Fibroblast of villous mesenchyme (primary cell): ENCODE measurements around the gene FRY. TPM values are rescaled to one million over a fixed set of nuclear protein-coding genes. Genes with fewer than 3 reads are reported as not detected.

Experiments used
- DNase-seq: peaks from one replicate; pipeline ENCODE4 v3.0.0-alpha.2; 2010; ENCODE audit warnings: low read depth
- H3K4me3 ChIP-seq: 2 replicates; pipeline ENCODE4 v1.5.1; 2011; ENCODE audit warnings: low read depth, mild to moderate bottlenecking, low read length
- total RNA-seq: library from RNA; depleted of rRNA; stranded (reverse); fragments of >200 nt; gene quantifications from 2 replicates; pipeline ENCODE4 v1.2.3, GENCODE V29; 2012
- TF ChIP-seq, protein P1 (sequence below): IDR thresholded peaks from 2 replicates; pipeline ENCODE4 v1.5.1; 2012; ENCODE audit warnings: low read depth, mild to moderate bottlenecking, low read length; ENCODE audit not compliant: insufficient read depth

The FRY gene
- total RNA-seq, 1 donor = 27.2 TPM

GRCh38 chr13:32311188-32311897 is 279.8 kb downstream of the FRY start:
- no peak overlapping the region for H3K4me3 ChIP-seq
- DNase-seq = no peak
- TF ChIP-seq, protein P1, sequence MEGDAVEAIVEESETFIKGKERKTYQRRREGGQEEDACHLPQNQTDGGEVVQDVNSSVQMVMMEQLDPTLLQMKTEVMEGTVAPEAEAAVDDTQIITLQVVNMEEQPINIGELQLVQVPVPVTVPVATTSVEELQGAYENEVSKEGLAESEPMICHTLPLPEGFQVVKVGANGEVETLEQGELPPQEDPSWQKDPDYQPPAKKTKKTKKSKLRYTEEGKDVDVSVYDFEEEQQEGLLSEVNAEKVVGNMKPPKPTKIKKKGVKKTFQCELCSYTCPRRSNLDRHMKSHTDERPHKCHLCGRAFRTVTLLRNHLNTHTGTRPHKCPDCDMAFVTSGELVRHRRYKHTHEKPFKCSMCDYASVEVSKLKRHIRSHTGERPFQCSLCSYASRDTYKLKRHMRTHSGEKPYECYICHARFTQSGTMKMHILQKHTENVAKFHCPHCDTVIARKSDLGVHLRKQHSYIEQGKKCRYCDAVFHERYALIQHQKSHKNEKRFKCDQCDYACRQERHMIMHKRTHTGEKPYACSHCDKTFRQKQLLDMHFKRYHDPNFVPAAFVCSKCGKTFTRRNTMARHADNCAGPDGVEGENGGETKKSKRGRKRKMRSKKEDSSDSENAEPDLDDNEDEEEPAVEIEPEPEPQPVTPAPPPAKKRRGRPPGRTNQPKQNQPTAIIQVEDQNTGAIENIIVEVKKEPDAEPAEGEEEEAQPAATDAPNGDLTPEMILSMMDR = no peak

GRCh38 chr13:32314271-32315237 is 283.0 kb downstream of the FRY start:
- peak; percentile 79 for DNase-seq
- peak overlapping the region; percentile 93 for H3K4me3 ChIP-seq
- TF ChIP-seq, protein P1 = no peak

GRCh38 chr13:32315238-32316027 is 283.9 kb downstream of the FRY start, which contains the start of the genes BRCA2 and ZAR1L:
TSS of gene BRCA2 (plus strand) at chr13:32315508. CDS start at chr13:32316461, 953 bp downstream.
TSS of gene ZAR1L (minus strand) at chr13:32315363. CDS start at chr13:32311925, 3,438 bp downstream.
- peak; percentile 93 for DNase-seq
- TF ChIP-seq, protein P1 = no peak
- peak within 1 kb of the TSS; percentile 93 for H3K4me3 ChIP-seq

- DNase-seq = no peak
- H3K4me3 ChIP-seq = peak overlapping the region; percentile 93
- TF ChIP-seq, protein P1 = no peak
Measured at GRCh38 chr13:32316028-32316339, 284.4 kb downstream of the FRY start.

DNA sequence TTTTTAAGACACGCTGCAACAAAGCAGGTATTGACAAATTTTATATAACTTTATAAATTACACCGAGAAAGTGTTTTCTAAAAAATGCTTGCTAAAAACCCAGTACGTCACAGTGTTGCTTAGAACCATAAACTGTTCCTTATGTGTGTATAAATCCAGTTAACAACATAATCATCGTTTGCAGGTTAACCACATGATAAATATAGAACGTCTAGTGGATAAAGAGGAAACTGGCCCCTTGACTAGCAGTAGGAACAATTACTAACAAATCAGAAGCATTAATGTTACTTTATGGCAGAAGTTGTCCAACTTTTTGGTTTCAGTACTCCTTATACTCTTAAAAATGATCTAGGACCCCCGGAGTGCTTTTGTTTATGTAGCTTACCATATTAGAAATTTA is 284.9 kb downstream of the FRY start:
- H3K4me3 ChIP-seq = peak overlapping the region; percentile 93
- TF ChIP-seq, protein P1 = no peak
- DNase-seq = peak; percentile 28

DNA sequence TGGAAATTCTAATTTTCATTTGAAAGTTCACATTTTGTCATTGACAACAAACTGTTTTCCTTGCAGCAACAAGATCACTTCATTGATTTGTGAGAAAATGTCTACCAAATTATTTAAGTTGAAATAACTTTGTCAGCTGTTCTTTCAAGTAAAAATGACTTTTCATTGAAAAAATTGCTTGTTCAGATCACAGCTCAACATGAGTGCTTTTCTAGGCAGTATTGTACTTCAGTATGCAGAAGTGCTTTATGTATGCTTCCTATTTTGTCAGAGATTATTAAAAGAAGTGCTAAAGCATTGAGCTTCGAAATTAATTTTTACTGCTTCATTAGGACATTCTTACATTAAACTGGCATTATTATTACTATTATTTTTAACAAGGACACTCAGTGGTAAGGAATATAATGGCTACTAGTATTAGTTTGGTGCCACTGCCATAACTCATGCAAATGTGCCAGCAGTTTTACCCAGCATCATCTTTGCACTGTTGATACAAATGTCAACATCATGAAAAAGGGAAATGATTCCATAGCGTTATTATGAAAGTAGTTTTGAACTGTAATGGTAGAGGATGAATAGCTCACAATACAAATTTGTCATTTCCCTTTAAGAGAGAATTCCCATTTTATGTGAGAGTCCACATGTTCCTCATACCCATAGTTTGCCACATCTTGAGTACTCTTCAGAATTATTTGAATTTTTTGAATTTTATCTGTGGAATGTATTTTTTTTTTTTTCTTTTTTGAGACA is 286.3 kb downstream of the FRY start:
- no peak for DNase-seq
- TF ChIP-seq, protein P1 = no peak
- H3K4me3 ChIP-seq = no peak overlapping the region
